Large intestine (tissue), 12 donors: ENCODE measurements around the gene UPK3BL2. TPM values are rescaled to one million over a fixed set of nuclear protein-coding genes. Genes with fewer than 3 reads are reported as not detected.
"Not testable (repeated sequence)": the region's sequence is repeated elsewhere in the genome, so short reads cannot be mapped to it uniquely, and the experiment has no call there.

Experiments
- DNase-seq, 2 donors: peaks; one replicate each; pipeline versions ENCODE4 v3.0.0 to v3.0.0-alpha.2; 2013
- H3K27ac ChIP-seq: one replicate; pipeline ENCODE4 v1.5.1; 2013; ENCODE audit warnings: low read length
- H3K27me3 ChIP-seq: 2 replicates; pipeline ENCODE4 v1.6.1; 2013; ENCODE audit warnings: low read length; ENCODE audit not compliant: control insufficient read depth, insufficient read depth
- H3K36me3 ChIP-seq: 2 replicates; pipeline ENCODE4 v1.6.1; 2013; ENCODE audit warnings: low read length; ENCODE audit not compliant: control insufficient read depth, insufficient read depth
- H3K4me1 ChIP-seq: one replicate; pipeline ENCODE4 v1.6.1; 2013; ENCODE audit warnings: low read length; ENCODE audit not compliant: control insufficient read depth, insufficient read depth
- H3K4me3 ChIP-seq: one replicate; pipeline ENCODE4 v1.5.1; 2013; ENCODE audit warnings: low read length
- H3K9me3 ChIP-seq: one replicate; pipeline ENCODE4 v1.6.1; 2013; ENCODE audit warnings: mild to moderate bottlenecking, low read depth, low read length, moderate library complexity; ENCODE audit not compliant: control insufficient read depth
- WGBS: methylation state at CpG from one replicate; pipeline ENCODE4 v1.1.5; 2013; ENCODE audit warnings: low lambda C conversion rate; ENCODE audit not compliant: insufficient coverage; 5-methylcytosine and 5-hydroxymethylcytosine counted together
- long read RNA-seq, 11 donors: transcript quantifications; one replicate each; lab custom pipeline, GENCODE V29; 2026
- polyA plus RNA-seq: library from polyadenylated mRNA; unstranded; fragments of 120-200 nt; gene quantifications from one replicate; pipeline ENCODE4 v1.2.1, GENCODE V29; 2013

Gene UPK3BL2
- polyA plus RNA-seq = 17.0 TPM
- long read RNA-seq, donor 1, partial matches to known transcripts = 0 of 3 reads
- long read RNA-seq, donor 1, other reads (novel, unspliced or antisense) = 0 of 3 reads
- long read RNA-seq, donor 2, partial matches to known transcripts = 0 of 2 reads
- long read RNA-seq, donor 2, other reads (novel, unspliced or antisense) = 0 of 2 reads
- long read RNA-seq, donor 3 = 0 reads
- long read RNA-seq, donor 4 = 0 reads
- long read RNA-seq, donor 5, partial matches to known transcripts = 0 of 4 reads
- long read RNA-seq, donor 5, other reads (novel, unspliced or antisense) = 0 of 4 reads
- long read RNA-seq, donor 6, partial matches to known transcripts = 0 of 1 reads
- long read RNA-seq, donor 6, other reads (novel, unspliced or antisense) = 0 of 1 reads
- long read RNA-seq, donor 7, partial matches to known transcripts = 0 of 1 reads
- long read RNA-seq, donor 7, other reads (novel, unspliced or antisense) = 0 of 1 reads
- long read RNA-seq, donor 8, partial matches to known transcripts = 0 of 1 reads
- long read RNA-seq, donor 8, other reads (novel, unspliced or antisense) = 0 of 1 reads
- long read RNA-seq, donor 9, partial matches to known transcripts = 0 of 1 reads
- long read RNA-seq, donor 9, other reads (novel, unspliced or antisense) = 0 of 1 reads
- long read RNA-seq, donor 10, partial matches to known transcripts = 0 of 1 reads
- long read RNA-seq, donor 10, other reads (novel, unspliced or antisense) = 0 of 1 reads
- long read RNA-seq, donor 11, partial matches to known transcripts = 0 of 3 reads
- long read RNA-seq, donor 11, other reads (novel, unspliced or antisense) = 0 of 3 reads

GRCh38 chr7:102543596-102543995 lies at the start of gene UPK3BL2:
Gene UPK3BL2, minus strand, starts transcription at chr7:102543696. Its CDS starts 60 bp downstream, at chr7:102543636.
- H3K9me3 ChIP-seq, DNase-seq, H3K4me3 ChIP-seq, H3K27ac ChIP-seq, H3K36me3 ChIP-seq, H3K4me1 ChIP-seq, H3K27me3 ChIP-seq: not testable (repeated sequence)
- no CpG with 5 or more reads among the region's 8 CpGs for WGBS

- H3K27ac ChIP-seq, H3K27me3 ChIP-seq, H3K4me3 ChIP-seq, H3K4me1 ChIP-seq, DNase-seq, H3K9me3 ChIP-seq, H3K36me3 ChIP-seq: not testable (repeated sequence)
- no CpG with 5 or more reads among the region's 26 CpGs for WGBS
Measured at GRCh38 chr7:102592477-102593019, 49.1 kb upstream of the UPK3BL2 start.

GRCh38 chr7:102589857-102590256 lies 46.4 kb upstream of the UPK3BL2 start:
- not testable (repeated sequence) for DNase-seq, H3K4me3 ChIP-seq, H3K27me3 ChIP-seq, H3K9me3 ChIP-seq, H3K27ac ChIP-seq, H3K36me3 ChIP-seq, H3K4me1 ChIP-seq
- no CpG with 5 or more reads among the region's 9 CpGs for WGBS

- not testable (repeated sequence) for H3K27ac ChIP-seq, H3K36me3 ChIP-seq, DNase-seq, H3K4me3 ChIP-seq, H3K4me1 ChIP-seq, H3K9me3 ChIP-seq, H3K27me3 ChIP-seq
- no CpG with 5 or more reads among the region's 5 CpGs for WGBS
Measured at GRCh38 chr7:102583495-102583894, 40.0 kb upstream of the UPK3BL2 start.

- not testable (repeated sequence) for H3K27ac ChIP-seq, DNase-seq, H3K9me3 ChIP-seq, H3K36me3 ChIP-seq, H3K27me3 ChIP-seq, H3K4me1 ChIP-seq, H3K4me3 ChIP-seq
- no CpG with 5 or more reads among the region's 5 CpGs for WGBS
Measured at GRCh38 chr7:102581722-102582121, 38.2 kb upstream of the UPK3BL2 start.

- not testable (repeated sequence) for H3K4me1 ChIP-seq, H3K27ac ChIP-seq, H3K36me3 ChIP-seq, H3K9me3 ChIP-seq, H3K27me3 ChIP-seq, H3K4me3 ChIP-seq, DNase-seq
- WGBS = no CpG with 5 or more reads among the region's 5 CpGs
Measured at GRCh38 chr7:102578486-102578885, 35.0 kb upstream of the UPK3BL2 start.

- H3K4me1 ChIP-seq, H3K27ac ChIP-seq, H3K4me3 ChIP-seq, H3K27me3 ChIP-seq, DNase-seq, H3K36me3 ChIP-seq, H3K9me3 ChIP-seq: not testable (repeated sequence)
- no CpG with 5 or more reads among the region's 7 CpGs for WGBS
Measured at GRCh38 chr7:102577315-102578240, 34.1 kb upstream of the UPK3BL2 start.

- H3K27ac ChIP-seq, H3K27me3 ChIP-seq, H3K9me3 ChIP-seq, DNase-seq, H3K4me3 ChIP-seq, H3K36me3 ChIP-seq, H3K4me1 ChIP-seq: not testable (repeated sequence)
- no CpG with 5 or more reads among the region's 3 CpGs for WGBS
Measured at GRCh38 chr7:102576363-102576762, 32.9 kb upstream of the UPK3BL2 start.

GRCh38 chr7:102574607-102575006 lies 31.1 kb upstream of the UPK3BL2 start:
- DNase-seq, H3K36me3 ChIP-seq, H3K4me3 ChIP-seq, H3K27me3 ChIP-seq, H3K9me3 ChIP-seq, H3K27ac ChIP-seq, H3K4me1 ChIP-seq: not testable (repeated sequence)
- WGBS = no CpG with 5 or more reads among the region's 6 CpGs
